Stimulated activated naive CD8-positive, alpha-beta T cell treated with anti-CD3 and anti-CD28 coated beads, Interleukin-15, Interleukin-2, amounts not matched to agents 100 ng/mL and 50 ng/mL, for 24 hours (primary cell): ENCODE measurements around the gene INSM1.

Experiments
- H3K27ac Mint-ChIP-seq: one replicate; pipeline ENCODE4 v1.8.0; 2021; ENCODE audit warnings: mild to moderate bottlenecking, mixed read lengths
- H3K27me3 Mint-ChIP-seq: one replicate; pipeline ENCODE4 v1.8.0; 2021; ENCODE audit warnings: mixed read lengths
- H3K36me3 Mint-ChIP-seq: one replicate; pipeline ENCODE4 v1.8.0; 2021; ENCODE audit warnings: low read depth, mixed read lengths
- H3K4me1 Mint-ChIP-seq: one replicate; pipeline ENCODE4 v1.8.0; 2021; ENCODE audit warnings: low read depth, mixed read lengths
- H3K4me3 Mint-ChIP-seq: one replicate; pipeline ENCODE4 v1.8.0; 2021; ENCODE audit warnings: mild to moderate bottlenecking, mixed read lengths
- H3K9me3 Mint-ChIP-seq: one replicate; pipeline ENCODE4 v1.8.0; 2021; ENCODE audit warnings: mixed read lengths

INSM1 gene

DNA sequence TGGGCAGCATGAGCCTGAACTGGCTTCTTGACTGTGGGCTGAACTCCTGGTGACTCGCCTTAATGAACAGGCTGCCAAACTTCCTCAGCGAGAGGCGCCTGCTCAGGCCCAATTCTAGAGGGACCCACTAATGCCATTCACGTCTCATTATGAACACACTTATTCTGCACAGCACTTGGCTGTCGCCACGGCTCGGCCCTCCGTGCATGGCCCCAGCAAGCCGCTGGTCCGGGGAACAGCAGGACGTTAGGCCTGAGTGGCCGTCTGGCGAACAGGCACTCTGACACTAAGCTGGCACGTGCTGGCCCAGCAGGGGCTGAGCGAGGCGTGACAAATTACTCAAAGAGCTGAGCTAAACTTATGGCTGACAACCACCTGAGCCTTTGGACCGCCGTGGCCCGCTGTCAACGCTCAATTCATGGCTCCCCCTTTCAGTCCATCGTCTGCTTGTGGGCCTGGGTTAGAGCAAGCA is 45.9 kb downstream of the INSM1 start:
- Mint-ChIP-seq H3K4me3 (no peak overlapping the region), H3K4me1 (peaks cover 63% of the 10 kb centered on the region), H3K27me3 (no peaks in the 10 kb centered on the region), H3K9me3 (no peaks in the 10 kb centered on the region), H3K27ac (peak overlapping the region; percentile 91), H3K36me3 (peaks cover 43% of the 10 kb centered on the region)

DNA sequence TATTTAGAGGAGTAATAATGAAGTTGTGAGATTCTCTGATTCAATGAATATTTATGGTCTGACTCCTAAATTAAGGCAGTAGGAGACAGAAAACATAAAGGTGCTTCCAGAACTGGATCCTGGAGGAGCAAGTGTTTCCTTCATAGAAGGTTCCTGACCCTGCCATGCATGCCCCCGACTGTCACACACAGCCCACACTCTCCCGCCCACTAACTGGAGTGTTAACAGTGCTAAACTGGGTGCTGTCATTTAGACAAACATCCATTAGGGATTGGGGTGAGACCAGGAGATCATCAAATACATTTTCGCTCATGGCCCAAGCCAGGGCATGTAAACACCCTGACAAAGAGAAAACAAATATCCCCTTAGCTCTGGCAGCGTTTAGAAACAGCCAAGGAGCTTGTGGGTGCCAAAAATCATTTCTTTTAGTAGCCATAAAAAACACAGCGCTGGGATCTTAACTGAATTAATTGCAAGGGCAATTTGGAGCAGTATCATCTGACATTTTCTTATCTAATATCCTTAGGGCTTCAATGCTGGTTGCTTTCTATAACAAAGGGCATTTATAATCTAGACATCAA is 46.8 kb downstream of the INSM1 start:
- peaks cover 63% of the 10 kb centered on the region for H3K4me1 Mint-ChIP-seq
- peaks cover 43% of the 10 kb centered on the region for H3K36me3 Mint-ChIP-seq
- H3K27ac Mint-ChIP-seq, result peak overlapping the region; percentile 73
- no peaks in the 10 kb centered on the region for H3K9me3 Mint-ChIP-seq
- H3K4me3 Mint-ChIP-seq, result no peak overlapping the region
- H3K27me3 Mint-ChIP-seq, result no peaks in the 10 kb centered on the region

DNA sequence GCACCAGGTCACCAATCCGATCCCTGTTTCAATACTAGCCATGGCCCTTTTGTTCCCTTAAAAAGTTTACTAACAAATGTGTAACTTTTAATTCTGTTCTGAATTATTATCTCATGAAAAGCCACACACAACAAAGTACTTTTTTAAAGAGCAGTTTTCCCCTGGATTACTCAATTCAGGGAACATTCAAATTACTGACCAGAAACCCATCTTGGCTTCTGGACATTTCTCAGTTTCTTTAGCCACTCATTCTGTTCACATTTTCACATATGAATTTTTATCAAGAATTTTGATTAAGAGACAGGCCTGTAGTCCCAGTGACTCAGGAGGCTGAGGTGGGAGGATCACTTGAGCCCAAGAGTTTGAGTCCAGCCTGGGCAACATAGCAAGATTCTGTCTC is 47.4 kb downstream of the INSM1 start:
- H3K4me3 Mint-ChIP-seq, result no peak overlapping the region
- H3K36me3 Mint-ChIP-seq, result peaks cover 45% of the 10 kb centered on the region
- no peaks in the 10 kb centered on the region for H3K9me3 Mint-ChIP-seq
- H3K27ac Mint-ChIP-seq, result peak overlapping the region; percentile 73
- peaks cover 63% of the 10 kb centered on the region for H3K4me1 Mint-ChIP-seq
- no peaks in the 10 kb centered on the region for H3K27me3 Mint-ChIP-seq

DNA sequence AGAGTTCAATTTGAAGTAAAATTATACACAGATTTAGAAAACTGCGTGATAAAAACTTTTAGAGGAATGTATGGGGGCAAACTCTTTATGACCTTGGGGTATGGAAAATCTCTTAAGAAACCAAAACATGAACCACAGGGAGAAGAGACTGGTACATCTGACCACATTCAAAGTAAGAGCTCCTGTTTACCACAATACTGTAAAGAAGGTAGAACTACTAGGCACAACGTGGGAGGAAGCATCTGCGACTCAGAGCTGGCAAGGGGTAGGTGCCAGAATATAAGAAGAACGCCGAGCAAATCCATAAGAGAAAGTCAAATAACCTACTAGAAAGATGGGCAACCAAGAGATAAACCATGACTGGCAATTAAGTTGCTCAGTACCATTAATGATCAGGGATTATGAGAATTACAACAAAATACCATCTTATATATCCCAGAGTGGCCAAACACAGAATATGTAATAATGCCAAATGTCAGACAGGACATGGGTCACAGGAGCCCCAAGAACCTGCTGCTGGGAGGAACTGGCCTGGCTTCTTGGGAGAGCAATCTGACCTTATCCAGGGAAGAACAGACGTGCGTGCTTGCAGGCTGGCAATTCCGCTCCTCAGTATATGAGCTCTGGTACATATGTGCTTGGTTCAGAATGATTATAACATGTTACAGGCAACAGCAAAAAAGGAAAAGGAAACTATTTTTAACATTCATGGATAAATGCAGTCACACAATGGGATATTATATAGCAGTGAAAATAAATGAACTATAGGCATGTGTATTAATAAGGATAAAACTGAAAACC is 50.2 kb downstream of the INSM1 start:
- peaks cover 53% of the 10 kb centered on the region for H3K4me1 Mint-ChIP-seq
- H3K27ac Mint-ChIP-seq, result peak overlapping the region; percentile 79
- H3K36me3 Mint-ChIP-seq, result peaks cover 45% of the 10 kb centered on the region
- H3K9me3 Mint-ChIP-seq, result no peaks in the 10 kb centered on the region
- no peaks in the 10 kb centered on the region for H3K27me3 Mint-ChIP-seq
- H3K4me3 Mint-ChIP-seq, result no peak overlapping the region
